Fibroblast of lung (primary cell): ENCODE measurements around the gene CMSS1. TPM values are rescaled to one million over a fixed set of nuclear protein-coding genes. Genes with fewer than 3 reads are reported as not detected.

ENCODE experiments used
- DNase-seq, 2 donors: peaks; one replicate each; pipeline versions ENCODE4 v3.0.0 to v3.0.0-alpha.2; 2010; ENCODE audit warnings: low read depth in 2 of 2
- H2AFZ ChIP-seq: 2 replicates; pipeline ENCODE4 v1.5.1; 2012; ENCODE audit warnings: low read length, control low read depth, inconsistent platforms
- H3K27ac ChIP-seq: 2 replicates; pipeline ENCODE4 v1.5.1; 2011; ENCODE audit warnings: low read length, control low read depth; ENCODE audit not compliant: insufficient read depth
- H3K27me3 ChIP-seq: 2 replicates; pipeline ENCODE4 v1.5.1; 2011; ENCODE audit warnings: mild to moderate bottlenecking, low read length; ENCODE audit not compliant: control insufficient read depth, insufficient read depth
- H3K36me3 ChIP-seq: 2 replicates; pipeline ENCODE4 v1.5.1; 2011; ENCODE audit warnings: low read length; ENCODE audit not compliant: control insufficient read depth, insufficient read depth
- H3K4me1 ChIP-seq: 2 replicates; pipeline ENCODE4 v1.5.1; 2011; ENCODE audit warnings: low read length; ENCODE audit not compliant: control insufficient read depth, insufficient read depth; ENCODE audit errors: extremely low read depth
- H3K4me2 ChIP-seq: 2 replicates; pipeline ENCODE4 v1.5.1; 2011; ENCODE audit warnings: low read length, control low read depth; ENCODE audit not compliant: insufficient read depth; ENCODE audit errors: extremely low read depth
- H3K4me3 ChIP-seq, 4 experiments: fragments of 200-600 bp in 1 of 4; sonication (generic) in 1 of 4; replicated peaks in 1 of 4; 2 replicates each; pipeline ENCODE4 v1.5.1; 2011 to 2016; ENCODE audit warnings: low read length in 4 of 4, low read depth in 3 of 4, mild to moderate bottlenecking in 3 of 4, control low read depth in 2 of 4, inconsistent platforms in 1 of 4, mixed read lengths in 1 of 4; ENCODE audit not compliant: insufficient read depth in 1 of 4; ENCODE audit errors: control extremely low read depth in 1 of 4
- H3K79me2 ChIP-seq: 2 replicates; pipeline ENCODE4 v1.5.1; 2012; ENCODE audit warnings: mild to moderate bottlenecking, low read length, inconsistent platforms; ENCODE audit not compliant: control insufficient read depth, insufficient read depth
- H3K9ac ChIP-seq: 2 replicates; pipeline ENCODE4 v1.5.1; 2011; ENCODE audit warnings: mild to moderate bottlenecking, low read length, control low read depth; ENCODE audit not compliant: insufficient read depth
- H3K9me3 ChIP-seq: 2 replicates; pipeline ENCODE4 v1.5.1; 2012; ENCODE audit warnings: low read depth, low read length; ENCODE audit not compliant: control insufficient read depth, insufficient read depth
- H4K20me1 ChIP-seq: 2 replicates; pipeline ENCODE4 v1.5.1; 2011; ENCODE audit warnings: low read length; ENCODE audit not compliant: control insufficient read depth, insufficient read depth; ENCODE audit errors: extremely low read depth
- CTCF ChIP-seq, 2 donors: IDR thresholded peaks in 1 of 2; conservative IDR thresholded peaks in 1 of 2; 1 replicate in 1 of 2; 2 replicates in 1 of 2; pipeline ENCODE4 v1.5.1; 2011 to 2012; ENCODE audit warnings: low read length in 2 of 2, control low read depth in 1 of 2, inconsistent platforms in 1 of 2, low read depth in 1 of 2, mild to moderate bottlenecking in 1 of 2
- EZH2 ChIP-seq: IDR thresholded peaks from 2 replicates; pipeline ENCODE4 v1.5.1; 2012; ENCODE audit warnings: low read length, control low read depth, mild to moderate bottlenecking; ENCODE audit errors: missing control alignments
- polyA plus RNA-seq, 2 donors: library from polyadenylated mRNA; depleted of rRNA in 1 of 2; stranded (reverse) in 1 of 2; unstranded in 1 of 2; fragments of >200 nt; gene quantifications; 2 replicates each; pipeline ENCODE4 v1.2.1, GENCODE V29; 2011 to 2012; ENCODE audit warnings: missing spikeins in 1 of 2
- total RNA-seq: library from RNA; depleted of rRNA; stranded (reverse); fragments of >200 nt; gene quantifications from 2 replicates; pipeline ENCODE4 v1.2.1, GENCODE V29; 2014

The CMSS1 gene
- total and polyA plus RNA-seq, 2 donors (not counting 1 experiment from before 2014, with no cell fraction given) = 6.9 to 13.2 TPM

GRCh38 chr3:99951701-99952100 is 134.0 kb downstream of the CMSS1 start:
- H2AFZ ChIP-seq = no peak overlapping the region
- no peak for TF ChIP-seq CTCF (conservative IDR thresholded peaks at IDR 0.05 in 1 of 2, IDR thresholded peaks at IDR 0.05 in 1 of 2; ENCODE audit: low read depth in 1 of 2, low read length in 2 of 2)
- H3K4me1 ChIP-seq = peaks cover 5% of the 10 kb centered on the region
- H3K9ac ChIP-seq = no peak overlapping the region
- H3K27me3 ChIP-seq = no peaks in the 10 kb centered on the region
- H3K4me2 ChIP-seq = no peak overlapping the region
- no peak overlapping the region for H3K4me3 ChIP-seq
- no peak overlapping the region for H3K27ac ChIP-seq
- no peaks in the 10 kb centered on the region for H4K20me1 ChIP-seq
- no peaks in the 10 kb centered on the region for H3K79me2 ChIP-seq
- H3K9me3 ChIP-seq = no peaks in the 10 kb centered on the region
- no peaks in the 10 kb centered on the region for H3K36me3 ChIP-seq
- DNase-seq = peak in 1 of 2 donors; percentile 36

DNA sequence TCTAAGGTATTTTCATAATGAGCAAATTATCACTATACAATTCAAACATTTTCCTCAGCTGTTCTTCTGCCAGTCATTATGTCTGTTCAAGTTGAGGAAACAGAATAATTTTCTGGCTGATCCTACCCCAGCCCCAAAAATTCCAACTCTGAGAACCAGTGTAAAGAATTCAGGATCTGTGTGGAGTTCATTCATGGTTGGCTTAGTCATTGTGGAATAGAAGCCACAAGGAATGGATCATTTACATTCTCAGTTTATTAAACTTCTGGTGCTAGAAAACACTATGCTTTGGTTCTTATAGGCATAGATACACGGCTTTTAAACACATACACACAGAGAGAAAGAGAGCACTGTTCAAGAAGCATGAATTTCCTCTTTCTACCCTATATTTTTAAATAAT is 134.6 kb downstream of the CMSS1 start:
- H3K4me3 ChIP-seq = no peak overlapping the region
- peak; percentile 67 to 92 for DNase-seq
- no peak overlapping the region for H2AFZ ChIP-seq
- H3K79me2 ChIP-seq = no peaks in the 10 kb centered on the region
- no peak overlapping the region for H3K27ac ChIP-seq
- H3K4me1 ChIP-seq = peaks cover 5% of the 10 kb centered on the region
- no peaks in the 10 kb centered on the region for H4K20me1 ChIP-seq
- no peaks in the 10 kb centered on the region for H3K27me3 ChIP-seq
- H3K9me3 ChIP-seq = no peaks in the 10 kb centered on the region
- H3K36me3 ChIP-seq = no peaks in the 10 kb centered on the region
- no peak overlapping the region for H3K9ac ChIP-seq
- peak overlapping the region; percentile 5 for H3K4me2 ChIP-seq
- no peak for TF ChIP-seq EZH2
- no peak for TF ChIP-seq CTCF (conservative IDR thresholded peaks at IDR 0.05 in 1 of 2, IDR thresholded peaks at IDR 0.05 in 1 of 2; ENCODE audit: low read depth in 1 of 2, low read length in 2 of 2)

- no peak overlapping the region for H2AFZ ChIP-seq
- peaks cover 5% of the 10 kb centered on the region for H3K4me1 ChIP-seq
- H4K20me1 ChIP-seq = no peaks in the 10 kb centered on the region
- no peak overlapping the region for H3K9ac ChIP-seq
- no peak overlapping the region for H3K27ac ChIP-seq
- H3K79me2 ChIP-seq = no peaks in the 10 kb centered on the region
- H3K4me2 ChIP-seq = no peak overlapping the region
- H3K9me3 ChIP-seq = no peaks in the 10 kb centered on the region
- peak in 1 of 2 donors; percentile 58 for DNase-seq
- H3K4me3 ChIP-seq = no peak overlapping the region
- TF ChIP-seq CTCF (conservative IDR thresholded peaks at IDR 0.05 in 1 of 2, IDR thresholded peaks at IDR 0.05 in 1 of 2; ENCODE audit: low read depth in 1 of 2, low read length in 2 of 2) = no peak
- TF ChIP-seq EZH2 = no peak
- H3K27me3 ChIP-seq = no peaks in the 10 kb centered on the region
- no peaks in the 10 kb centered on the region for H3K36me3 ChIP-seq
These were observed 135.9 kb downstream of the CMSS1 start for GRCh38 chr3:99953596-99953995.
